Measurements from ENCODE around the gene MCM3AP.
"Not testable (repeated sequence)": the region's sequence is repeated elsewhere in the genome, so short reads cannot be mapped to it uniquely, and the experiment has no call there.

The MCM3AP gene

DNA sequence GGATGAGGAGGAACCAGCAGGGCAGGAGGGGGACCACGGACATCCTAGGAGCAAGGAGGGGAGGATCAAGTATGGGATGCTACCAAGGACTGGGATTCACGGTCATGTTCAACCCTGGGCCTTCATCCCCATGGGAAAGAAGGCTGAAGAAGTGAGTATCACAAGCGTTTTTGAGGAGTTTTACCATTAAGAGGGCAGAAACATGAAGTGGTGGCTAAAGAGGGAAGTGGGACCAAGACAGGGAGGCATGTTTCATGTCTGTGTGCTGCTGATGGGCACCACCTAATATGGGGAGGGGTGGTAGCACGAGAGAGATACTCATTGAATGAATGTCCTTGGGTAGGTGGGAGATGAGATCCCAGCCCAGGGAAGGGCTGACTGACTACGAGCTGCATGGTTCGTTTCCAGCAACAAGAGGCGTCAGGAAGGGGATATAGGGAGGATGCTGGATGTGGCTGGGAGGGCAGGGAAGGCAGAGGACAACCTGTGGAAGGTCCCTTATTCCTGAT is 45.5 kb downstream of the MCM3AP start:
- DNase-seq: no peak

DNA sequence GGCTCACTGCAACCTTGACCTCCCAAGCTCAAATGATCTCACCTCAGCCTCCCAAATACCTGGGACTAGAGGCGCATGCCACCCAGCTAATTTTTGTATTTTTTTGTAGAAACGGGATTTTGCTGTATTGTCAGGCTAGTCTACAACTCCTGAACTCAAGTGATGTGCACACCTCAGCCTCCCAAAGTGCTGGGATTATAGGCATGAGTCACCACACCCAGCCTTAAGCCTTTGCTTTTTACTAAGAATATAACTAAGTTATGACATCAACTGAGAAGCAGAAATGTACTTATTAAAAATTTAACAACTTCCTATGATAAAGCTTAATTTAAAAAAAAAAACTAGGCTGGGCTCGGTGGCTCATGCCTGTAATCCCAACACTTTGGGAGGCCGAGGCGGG is 47.9 kb downstream of the MCM3AP start:
- no peak for DNase-seq

DNA sequence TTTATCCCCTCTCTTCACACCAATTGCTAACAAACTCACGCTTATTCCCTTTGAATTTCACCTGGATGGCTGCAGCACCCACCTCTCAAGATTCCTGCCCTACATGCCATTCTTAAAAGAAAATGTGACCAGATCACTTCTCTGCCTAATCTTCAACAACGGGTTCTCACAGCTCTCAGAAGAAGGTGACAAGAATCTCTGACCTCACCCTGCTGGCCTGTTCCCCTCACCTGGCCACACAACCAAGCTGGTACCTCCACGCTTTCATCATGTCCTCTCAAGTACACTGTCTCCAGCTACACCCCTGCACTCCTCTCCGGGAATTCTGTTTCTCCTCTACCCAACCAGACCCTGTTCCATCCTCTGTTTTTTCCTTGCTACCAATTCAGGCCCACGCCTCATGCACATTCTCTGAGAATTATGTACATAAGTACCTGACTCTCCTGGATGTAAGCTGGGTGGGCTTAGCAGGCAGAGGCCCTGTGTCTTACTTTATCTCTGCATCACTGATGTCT is 50.9 kb downstream of the MCM3AP start:
- no peak for DNase-seq

DNA sequence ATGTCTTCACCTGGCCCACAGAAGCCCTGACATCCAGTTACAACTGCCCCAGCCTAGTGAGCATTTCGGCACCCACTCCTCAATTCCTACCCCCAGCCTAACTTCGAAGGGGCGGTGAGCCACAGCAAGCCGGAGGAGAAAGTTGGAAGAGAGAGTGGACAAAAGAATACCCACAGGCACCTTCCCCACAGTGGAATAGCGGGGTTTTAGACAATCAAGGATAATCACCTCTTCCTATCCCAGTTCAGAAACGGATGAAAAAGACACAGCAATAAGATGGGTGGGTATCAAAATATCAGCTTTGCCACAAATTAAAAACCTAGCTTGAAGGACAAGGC is 55.5 kb downstream of the MCM3AP start:
- DNase-seq: no peak

GRCh38 chr21:46229133-46229922 is 56.1 kb downstream of the MCM3AP start:
- DNase-seq: peak; percentile 87

DNA sequence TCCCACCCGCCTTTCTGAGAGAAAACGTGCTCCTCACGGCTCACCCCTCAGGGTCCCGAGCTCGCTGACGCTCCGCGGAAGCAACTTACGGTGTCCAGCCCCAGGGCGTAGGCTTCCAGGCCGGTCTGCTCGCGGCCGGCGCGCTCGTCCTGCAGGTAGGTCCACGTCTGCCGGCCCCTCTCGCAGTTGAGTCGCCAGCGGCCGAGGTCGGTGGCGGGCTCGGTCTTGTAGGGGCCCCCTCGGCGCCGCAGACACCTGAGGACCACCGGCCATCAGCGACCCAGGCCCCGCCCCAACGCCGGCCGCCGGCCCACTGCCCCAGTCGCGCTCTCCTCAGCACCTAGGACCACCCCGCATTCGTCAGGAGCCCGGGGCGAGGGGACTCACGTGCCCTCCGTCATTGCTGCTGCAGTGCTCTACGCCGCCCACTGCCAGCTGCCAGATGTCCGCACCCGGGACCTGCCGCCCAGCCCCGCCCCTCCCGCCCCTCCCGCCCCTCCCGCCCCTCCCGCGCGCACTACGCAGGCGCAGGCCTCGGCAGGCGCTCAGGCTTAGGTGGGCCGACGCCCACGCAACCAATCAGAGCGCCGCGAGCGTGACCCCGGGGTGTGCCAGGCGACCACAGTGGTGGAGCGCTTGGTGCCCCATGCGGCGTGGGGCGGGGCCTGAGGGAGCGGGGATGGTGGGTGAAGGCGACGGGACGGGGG is 56.9 kb downstream of the MCM3AP start, which contains the start of gene LSS:
Gene LSS (minus strand): TSS at position 430 of the 707 bp plus-strand sequence. CDS start 29 bp downstream, at position 401.
- peak; percentile 98 for DNase-seq

GRCh38 chr21:46227811-46228344 is 57.5 kb downstream of the MCM3AP start:
- DNase-seq: no peak

DNA sequence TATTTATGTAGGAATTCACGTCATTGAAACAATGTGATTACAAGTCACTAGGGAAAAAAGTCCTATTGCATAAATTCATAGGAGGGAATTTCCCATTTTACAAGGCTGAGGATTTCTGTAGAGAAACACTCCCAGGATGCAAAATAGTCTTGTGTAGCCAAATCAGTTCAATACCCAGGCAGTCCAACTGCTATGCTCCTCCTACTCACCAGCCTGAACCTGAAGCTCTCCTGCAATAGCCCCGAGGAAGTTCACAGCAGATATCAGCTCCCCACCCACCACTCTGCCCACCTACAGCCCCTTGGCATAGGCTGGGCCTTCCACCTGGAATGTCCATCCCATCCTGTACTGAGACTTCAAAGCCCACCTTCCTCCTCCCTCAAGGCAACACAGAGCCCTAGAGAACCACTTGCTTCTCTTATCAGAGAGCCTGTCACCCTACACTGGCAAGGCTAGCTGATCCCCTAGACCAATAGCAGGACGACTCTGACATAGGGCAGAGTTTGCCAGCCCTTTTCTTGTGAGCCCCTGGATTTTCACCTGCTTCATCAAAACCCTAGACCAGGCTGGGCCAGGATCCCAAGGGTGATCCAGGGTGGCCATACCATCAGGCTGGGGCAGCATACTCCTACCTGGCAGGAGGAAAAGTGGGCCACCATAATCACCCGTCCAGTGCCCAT is 58.4 kb downstream of the MCM3AP start:
- no peak for DNase-seq

- no peak for DNase-seq
Observed at GRCh38 chr21:46226146-46226545, 59.3 kb downstream of the MCM3AP start.

DNA sequence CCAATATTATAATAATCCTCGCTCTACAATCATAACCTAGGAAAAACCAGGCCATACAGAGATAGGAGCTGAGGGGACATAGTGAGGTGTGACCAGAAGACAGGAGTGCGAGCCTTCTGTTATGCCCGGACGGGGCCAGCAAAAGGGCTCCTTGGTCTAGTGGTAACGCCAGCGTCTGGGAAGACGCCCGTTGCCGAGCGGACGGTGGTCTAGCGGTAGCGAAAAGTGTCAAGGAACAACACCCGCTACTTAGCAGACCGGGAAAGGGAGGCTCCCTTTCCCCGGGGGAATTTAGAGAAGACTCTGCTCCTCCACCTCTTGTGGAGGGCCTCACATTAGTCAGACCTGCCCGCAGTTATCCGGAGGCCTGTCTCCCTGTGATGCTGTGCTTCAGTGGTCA is 61.8 kb downstream of the MCM3AP start:
- DNase-seq: not testable (repeated sequence)

DNA sequence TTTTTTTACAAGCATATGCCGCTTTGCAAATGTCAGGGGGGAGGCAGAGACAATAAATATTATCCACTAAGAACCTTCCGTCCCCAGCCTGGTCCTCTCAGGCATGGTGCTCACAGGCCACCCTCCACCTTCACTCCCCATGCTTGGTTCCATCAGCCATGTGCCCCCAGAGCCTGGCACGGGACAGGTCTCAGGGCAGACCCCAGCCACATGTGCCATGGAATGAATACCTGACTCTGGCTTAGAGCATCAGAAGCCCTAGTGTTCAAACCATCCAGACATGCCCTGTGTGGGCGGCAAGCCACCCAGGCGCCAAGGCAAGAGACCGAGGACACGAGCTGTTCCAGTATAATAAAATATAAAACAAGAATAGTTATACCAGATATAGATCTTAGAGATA is 62.2 kb downstream of the MCM3AP start:
- DNase-seq: no peak

DNA sequence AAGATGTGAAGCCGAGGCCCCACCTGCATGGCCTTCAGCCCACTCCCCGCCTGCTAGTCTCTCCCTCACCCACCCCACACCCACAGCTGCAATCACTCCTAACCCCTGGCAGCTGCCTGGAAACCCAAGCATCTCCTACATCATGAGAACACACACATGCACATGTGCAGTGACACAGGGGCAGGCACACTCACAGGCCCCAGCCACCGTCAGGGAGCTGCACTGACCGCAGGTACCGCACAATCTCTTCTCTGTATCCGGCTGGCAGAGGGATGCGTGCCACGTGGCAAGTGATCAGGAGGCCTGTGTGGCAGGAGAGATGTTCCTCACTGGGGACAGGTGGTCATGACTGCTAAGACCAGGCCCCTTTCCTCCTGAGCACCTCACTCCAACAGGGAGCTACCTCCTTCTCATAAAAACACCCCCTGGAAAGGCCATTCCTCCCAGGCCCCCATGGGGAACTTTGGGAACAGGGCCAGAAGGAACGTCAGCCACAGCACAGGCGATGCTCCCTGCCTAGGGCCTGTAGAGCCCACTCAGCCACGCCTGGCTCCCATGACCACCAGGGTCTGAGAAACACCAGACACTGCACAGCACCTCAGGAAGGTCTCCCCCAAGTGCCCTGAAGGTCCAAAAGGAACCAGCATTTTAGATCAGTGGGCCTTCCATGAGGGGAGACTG is 62.8 kb downstream of the MCM3AP start:
- no peak for DNase-seq

DNA sequence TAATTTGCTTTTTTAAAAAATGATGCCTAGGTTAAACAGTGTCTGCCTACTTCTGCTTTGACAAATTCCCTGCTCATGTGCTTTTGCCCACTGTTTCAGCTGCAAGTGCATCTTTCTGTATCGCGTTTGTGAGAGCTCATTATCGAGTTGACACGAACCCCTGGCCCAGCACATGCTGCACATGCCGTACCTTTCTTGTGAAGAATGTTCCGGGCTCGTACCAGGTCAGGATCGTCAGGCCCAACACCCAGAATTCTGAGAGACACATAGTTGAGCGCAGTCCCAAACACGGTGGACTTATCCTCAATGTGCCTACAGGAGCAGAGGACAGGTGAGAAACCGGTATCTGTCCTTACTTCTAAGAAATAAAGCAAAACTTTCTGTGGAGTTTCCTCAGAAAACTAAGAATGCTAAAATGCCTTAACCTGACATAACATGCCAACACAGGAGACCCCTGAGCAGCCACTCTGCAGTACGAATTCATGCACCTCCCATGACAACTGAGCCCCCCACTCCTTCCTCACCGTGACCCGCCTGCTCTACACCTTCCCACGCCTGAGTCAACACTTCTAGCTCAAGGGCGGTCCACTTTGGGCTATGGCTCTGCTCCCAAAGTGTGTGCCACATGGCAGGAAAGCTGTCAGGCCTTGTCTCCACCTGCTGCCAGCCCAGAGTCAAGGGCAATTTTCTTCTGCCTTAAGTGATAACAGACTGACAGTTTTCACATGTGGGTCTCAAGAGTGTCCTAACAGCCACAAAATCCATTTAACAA is 63.6 kb downstream of the MCM3AP start:
- DNase-seq: no peak

- no peak for DNase-seq
Observed at GRCh38 chr21:46220847-46221246, 64.6 kb downstream of the MCM3AP start.

DNA sequence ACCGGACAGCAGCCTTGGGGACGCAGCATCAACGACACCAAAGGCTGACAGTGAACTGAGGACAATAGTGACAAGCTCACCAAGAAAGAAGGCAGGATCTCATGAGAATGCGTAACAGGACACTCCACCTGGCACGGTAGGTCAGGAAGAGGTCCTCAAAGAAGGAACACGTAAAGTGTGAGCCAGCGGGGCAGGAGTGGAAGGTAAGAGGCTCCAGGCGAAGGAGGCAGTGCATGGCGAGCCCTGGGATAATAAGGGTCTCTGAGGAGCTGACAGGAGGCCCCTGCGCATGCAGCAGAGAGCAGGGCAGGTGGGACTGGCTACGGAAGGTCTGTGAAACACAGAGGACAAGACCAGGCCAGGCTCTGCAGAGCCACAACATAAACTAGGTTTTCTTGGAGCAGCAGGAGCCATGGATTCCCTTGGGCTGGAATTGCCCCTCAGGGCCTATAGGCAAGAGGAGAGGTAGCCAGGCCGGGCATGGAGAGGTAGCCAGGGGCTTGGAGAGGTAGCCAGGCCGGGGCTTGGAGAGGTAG is 65.1 kb downstream of the MCM3AP start:
- no peak for DNase-seq

DNA sequence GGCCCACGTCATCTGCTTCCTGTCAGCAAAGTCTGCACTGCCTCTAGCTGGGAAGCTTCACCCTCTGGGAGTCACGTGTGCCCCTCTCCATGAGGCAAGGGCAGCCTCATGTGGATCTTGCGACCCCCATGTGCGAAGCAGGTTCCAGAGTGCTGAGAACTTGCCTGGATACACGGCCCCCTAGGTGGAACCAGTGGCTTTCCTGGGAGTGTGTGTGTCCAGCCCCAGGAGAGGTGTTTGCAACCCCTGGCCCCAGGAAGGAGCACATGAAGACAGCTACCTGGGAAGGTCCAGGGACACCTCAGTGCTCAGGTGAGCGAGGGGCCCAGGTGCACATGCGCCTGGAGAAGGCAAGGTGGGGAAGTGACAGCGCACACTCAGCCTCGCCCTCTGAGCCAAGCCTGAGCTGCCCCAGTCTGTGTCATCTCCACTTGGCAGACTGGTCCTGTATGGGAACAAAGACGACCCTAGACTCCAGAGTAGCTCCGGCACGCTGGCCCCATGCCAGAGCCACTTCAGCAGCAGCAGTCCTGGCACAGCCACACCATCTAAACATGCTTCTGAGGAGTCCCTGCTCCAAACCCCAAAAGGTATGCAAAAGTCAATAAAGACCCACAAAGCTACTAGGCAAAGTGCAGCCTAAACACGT is 65.7 kb downstream of the MCM3AP start:
- DNase-seq: no peak

GRCh38 chr21:46218906-46219590 is 66.4 kb downstream of the MCM3AP start:
- DNase-seq: no peak

DNA sequence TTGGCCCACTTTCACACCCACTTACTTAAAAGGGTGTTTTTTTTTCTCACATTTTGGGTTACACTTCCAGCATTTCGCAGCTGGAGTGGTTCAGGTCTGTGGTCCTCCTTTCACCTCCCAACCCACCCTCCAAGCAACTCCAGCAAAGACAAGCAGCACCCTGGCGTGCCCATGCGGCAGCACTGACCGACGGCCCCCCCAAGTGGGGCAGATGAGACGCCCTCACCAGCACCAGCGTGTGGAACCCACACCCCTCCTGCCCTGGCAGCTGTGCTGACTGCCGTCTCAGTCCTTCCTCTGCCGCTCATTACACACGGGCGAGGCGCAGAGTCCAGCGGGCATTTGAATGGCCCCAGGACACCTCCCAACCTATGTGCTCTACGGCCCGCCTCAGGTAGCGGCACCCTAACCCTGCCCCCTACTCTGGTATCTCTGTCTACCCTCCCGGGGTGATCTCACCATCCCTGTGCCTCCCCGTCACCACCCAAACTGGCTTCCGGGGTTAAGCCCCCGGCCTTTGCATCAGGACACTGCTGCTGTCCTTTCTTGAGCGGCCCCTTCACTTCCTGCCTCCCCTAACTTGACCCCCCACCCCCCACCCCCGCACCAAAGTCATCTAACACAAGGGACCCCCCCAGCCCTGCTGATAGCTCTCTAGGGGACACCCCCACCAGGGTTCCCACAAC is 67.8 kb downstream of the MCM3AP start:
- no peak for DNase-seq

GRCh38 chr21:46216132-46216747 is 69.2 kb downstream of the MCM3AP start:
- DNase-seq: no peak
